HCT116 (cell line): ENCODE results near the gene SUOX.

Experiments used
- CTCF ChIP-seq, 3 experiments: fragments of 200-600 bp in 1 of 3; sonication (generic) in 1 of 3; IDR thresholded peaks in 2 of 3; conservative IDR thresholded peaks in 1 of 3; 2 replicates each; pipeline ENCODE4 v1.5.1; 2012 to 2017; ENCODE audit warnings: low read depth in 2 of 3, low read length in 2 of 3, antibody characterized with exemption in 1 of 3, borderline replicate concordance in 1 of 3, control low read depth in 1 of 3, mild to moderate bottlenecking in 1 of 3, mixed read lengths in 1 of 3, mixed run types in 1 of 3, moderate library complexity in 1 of 3; ENCODE audit not compliant: insufficient read depth in 1 of 3
- EGR1 ChIP-seq: IDR thresholded peaks from 2 replicates; pipeline ENCODE4 v1.6.1; 2012; ENCODE audit warnings: low read depth
- EZH2 ChIP-seq: fragments of 200-600 bp; sonication (generic); IDR thresholded peaks from 2 replicates; pipeline ENCODE4 v1.6.1; 2017; ENCODE audit warnings: antibody characterized with exemption, mixed run types
- EZH2phosphoT487 ChIP-seq: fragments of 200-600 bp; IDR thresholded peaks from 2 replicates; pipeline ENCODE4 v1.6.1; 2018; ENCODE audit warnings: antibody characterized with exemption, borderline replicate concordance
- TF ChIP-seq, protein P1 (sequence below): IDR thresholded peaks from 2 replicates; pipeline ENCODE4 v1.6.1; 2012; ENCODE audit warnings: low read depth

DNA sequence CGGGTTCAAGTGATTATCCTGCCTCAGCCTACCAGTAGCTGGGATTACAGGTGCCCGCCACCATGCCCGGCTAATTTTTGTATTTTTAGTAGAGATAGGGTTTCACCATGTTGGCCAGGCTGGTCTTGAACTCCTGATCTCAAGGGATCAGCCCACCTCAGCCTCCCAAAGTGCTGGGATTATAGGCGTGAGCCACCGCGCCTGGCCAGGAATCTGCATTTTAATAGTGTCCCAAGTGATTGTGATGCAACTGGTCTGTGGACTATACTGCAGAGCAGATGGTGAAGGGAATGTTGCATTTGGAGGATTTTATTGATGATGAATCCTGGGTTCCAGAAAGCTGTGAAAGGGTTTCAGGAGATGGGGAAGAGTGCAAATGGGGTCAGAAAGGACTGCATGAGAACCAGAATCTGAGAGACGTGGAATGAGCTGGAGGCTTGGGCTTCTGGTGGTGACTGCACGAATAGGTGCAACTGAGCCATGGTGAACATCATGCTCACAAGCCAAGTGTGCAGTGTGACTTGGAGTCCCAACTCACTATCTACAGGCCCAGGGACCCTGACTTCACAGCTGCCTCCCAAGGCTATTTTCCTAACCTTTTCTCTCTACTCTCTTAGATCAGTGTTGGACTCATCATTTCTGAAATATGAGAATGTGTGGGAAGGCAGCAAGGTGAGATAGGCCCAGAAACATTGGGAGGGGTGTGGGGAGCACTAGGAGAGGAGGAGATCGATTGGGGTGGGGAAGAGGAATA lies 49.1 kb downstream of the SUOX start:
- no peak for TF ChIP-seq CTCF (IDR thresholded peaks at IDR 0.05 in 2 of 3, conservative IDR thresholded peaks at IDR 0.05 in 1 of 3; ENCODE audit: borderline replicate concordance in 1 of 3, insufficient read depth in 1 of 3, low read depth in 2 of 3, low read length in 2 of 3)
- TF ChIP-seq EZH2phosphoT487: no peak
- TF ChIP-seq EZH2: no peak
- TF ChIP-seq, protein P1, sequence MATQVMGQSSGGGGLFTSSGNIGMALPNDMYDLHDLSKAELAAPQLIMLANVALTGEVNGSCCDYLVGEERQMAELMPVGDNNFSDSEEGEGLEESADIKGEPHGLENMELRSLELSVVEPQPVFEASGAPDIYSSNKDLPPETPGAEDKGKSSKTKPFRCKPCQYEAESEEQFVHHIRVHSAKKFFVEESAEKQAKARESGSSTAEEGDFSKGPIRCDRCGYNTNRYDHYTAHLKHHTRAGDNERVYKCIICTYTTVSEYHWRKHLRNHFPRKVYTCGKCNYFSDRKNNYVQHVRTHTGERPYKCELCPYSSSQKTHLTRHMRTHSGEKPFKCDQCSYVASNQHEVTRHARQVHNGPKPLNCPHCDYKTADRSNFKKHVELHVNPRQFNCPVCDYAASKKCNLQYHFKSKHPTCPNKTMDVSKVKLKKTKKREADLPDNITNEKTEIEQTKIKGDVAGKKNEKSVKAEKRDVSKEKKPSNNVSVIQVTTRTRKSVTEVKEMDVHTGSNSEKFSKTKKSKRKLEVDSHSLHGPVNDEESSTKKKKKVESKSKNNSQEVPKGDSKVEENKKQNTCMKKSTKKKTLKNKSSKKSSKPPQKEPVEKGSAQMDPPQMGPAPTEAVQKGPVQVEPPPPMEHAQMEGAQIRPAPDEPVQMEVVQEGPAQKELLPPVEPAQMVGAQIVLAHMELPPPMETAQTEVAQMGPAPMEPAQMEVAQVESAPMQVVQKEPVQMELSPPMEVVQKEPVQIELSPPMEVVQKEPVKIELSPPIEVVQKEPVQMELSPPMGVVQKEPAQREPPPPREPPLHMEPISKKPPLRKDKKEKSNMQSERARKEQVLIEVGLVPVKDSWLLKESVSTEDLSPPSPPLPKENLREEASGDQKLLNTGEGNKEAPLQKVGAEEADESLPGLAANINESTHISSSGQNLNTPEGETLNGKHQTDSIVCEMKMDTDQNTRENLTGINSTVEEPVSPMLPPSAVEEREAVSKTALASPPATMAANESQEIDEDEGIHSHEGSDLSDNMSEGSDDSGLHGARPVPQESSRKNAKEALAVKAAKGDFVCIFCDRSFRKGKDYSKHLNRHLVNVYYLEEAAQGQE: no peak
- TF ChIP-seq EGR1: no peak
